HL-60 (cell line): ENCODE measurements around the gene LILRA6.

Source experiments
- GABPA ChIP-seq: IDR thresholded peaks from 2 replicates; pipeline ENCODE4 v1.6.1; 2012; ENCODE audit warnings: low read depth
- POLR2AphosphoS5 ChIP-seq: IDR thresholded peaks from 2 replicates; pipeline ENCODE4 v1.6.1; 2012; ENCODE audit warnings: low read depth
- SPI1 ChIP-seq: IDR thresholded peaks from 2 replicates; pipeline ENCODE4 v1.6.1; 2012; ENCODE audit warnings: low read depth, mild to moderate bottlenecking, borderline replicate concordance
- TF ChIP-seq, protein P1 (sequence below): IDR thresholded peaks from one replicate; pipeline ENCODE4 v1.5.1; 2011; ENCODE audit warnings: low read length, control low read depth, inconsistent platforms; ENCODE audit not compliant: insufficient read depth
- TF ChIP-seq, protein P2 (sequence below): IDR thresholded peaks from 2 replicates; pipeline ENCODE4 v1.6.1; 2012; ENCODE audit warnings: low read depth; ENCODE audit not compliant: insufficient replicate concordance

GRCh38 chr19:54190503-54191010, 52.0 kb downstream of the LILRA6 start:
- no peak for TF ChIP-seq SPI1
- no peak for TF ChIP-seq GABPA
- TF ChIP-seq, protein P1, sequence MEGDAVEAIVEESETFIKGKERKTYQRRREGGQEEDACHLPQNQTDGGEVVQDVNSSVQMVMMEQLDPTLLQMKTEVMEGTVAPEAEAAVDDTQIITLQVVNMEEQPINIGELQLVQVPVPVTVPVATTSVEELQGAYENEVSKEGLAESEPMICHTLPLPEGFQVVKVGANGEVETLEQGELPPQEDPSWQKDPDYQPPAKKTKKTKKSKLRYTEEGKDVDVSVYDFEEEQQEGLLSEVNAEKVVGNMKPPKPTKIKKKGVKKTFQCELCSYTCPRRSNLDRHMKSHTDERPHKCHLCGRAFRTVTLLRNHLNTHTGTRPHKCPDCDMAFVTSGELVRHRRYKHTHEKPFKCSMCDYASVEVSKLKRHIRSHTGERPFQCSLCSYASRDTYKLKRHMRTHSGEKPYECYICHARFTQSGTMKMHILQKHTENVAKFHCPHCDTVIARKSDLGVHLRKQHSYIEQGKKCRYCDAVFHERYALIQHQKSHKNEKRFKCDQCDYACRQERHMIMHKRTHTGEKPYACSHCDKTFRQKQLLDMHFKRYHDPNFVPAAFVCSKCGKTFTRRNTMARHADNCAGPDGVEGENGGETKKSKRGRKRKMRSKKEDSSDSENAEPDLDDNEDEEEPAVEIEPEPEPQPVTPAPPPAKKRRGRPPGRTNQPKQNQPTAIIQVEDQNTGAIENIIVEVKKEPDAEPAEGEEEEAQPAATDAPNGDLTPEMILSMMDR, result no peak
- TF ChIP-seq POLR2AphosphoS5, result no peak
- TF ChIP-seq, protein P2, sequence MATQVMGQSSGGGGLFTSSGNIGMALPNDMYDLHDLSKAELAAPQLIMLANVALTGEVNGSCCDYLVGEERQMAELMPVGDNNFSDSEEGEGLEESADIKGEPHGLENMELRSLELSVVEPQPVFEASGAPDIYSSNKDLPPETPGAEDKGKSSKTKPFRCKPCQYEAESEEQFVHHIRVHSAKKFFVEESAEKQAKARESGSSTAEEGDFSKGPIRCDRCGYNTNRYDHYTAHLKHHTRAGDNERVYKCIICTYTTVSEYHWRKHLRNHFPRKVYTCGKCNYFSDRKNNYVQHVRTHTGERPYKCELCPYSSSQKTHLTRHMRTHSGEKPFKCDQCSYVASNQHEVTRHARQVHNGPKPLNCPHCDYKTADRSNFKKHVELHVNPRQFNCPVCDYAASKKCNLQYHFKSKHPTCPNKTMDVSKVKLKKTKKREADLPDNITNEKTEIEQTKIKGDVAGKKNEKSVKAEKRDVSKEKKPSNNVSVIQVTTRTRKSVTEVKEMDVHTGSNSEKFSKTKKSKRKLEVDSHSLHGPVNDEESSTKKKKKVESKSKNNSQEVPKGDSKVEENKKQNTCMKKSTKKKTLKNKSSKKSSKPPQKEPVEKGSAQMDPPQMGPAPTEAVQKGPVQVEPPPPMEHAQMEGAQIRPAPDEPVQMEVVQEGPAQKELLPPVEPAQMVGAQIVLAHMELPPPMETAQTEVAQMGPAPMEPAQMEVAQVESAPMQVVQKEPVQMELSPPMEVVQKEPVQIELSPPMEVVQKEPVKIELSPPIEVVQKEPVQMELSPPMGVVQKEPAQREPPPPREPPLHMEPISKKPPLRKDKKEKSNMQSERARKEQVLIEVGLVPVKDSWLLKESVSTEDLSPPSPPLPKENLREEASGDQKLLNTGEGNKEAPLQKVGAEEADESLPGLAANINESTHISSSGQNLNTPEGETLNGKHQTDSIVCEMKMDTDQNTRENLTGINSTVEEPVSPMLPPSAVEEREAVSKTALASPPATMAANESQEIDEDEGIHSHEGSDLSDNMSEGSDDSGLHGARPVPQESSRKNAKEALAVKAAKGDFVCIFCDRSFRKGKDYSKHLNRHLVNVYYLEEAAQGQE, result no peak
